Measurements from ENCODE around the gene HEXD.
A peak's percentile ranks its signal among the peaks of the same experiment; 100 is the strongest.

HEXD gene

GRCh38 chr17:82391496-82392066 is 26.6 kb upstream of the HEXD start:
- FAIRE-seq, result no peak
- TF ChIP-seq TAF1 (IDR thresholded peaks at IDR 0.05; ENCODE audit: borderline replicate concordance, low read depth, low read length) (no peak), POLR2A (IDR thresholded peaks at IDR 0.05; ENCODE audit: low read depth, low read length) (no peak), POLR2AphosphoS5 (IDR thresholded peaks at IDR 0.05; ENCODE audit: low read depth, low read length) (no peak)
- no peak for DNase-seq (ENCODE audit: insufficient read length)

- TF ChIP-seq POLR2AphosphoS5 (IDR thresholded peaks at IDR 0.05; ENCODE audit: low read depth, low read length) (no peak), TAF1 (IDR thresholded peaks at IDR 0.05; ENCODE audit: borderline replicate concordance, low read depth, low read length) (no peak), POLR2A (IDR thresholded peaks at IDR 0.05; ENCODE audit: low read depth, low read length) (no peak)
- DNase-seq (ENCODE audit: insufficient read length), result no peak
- FAIRE-seq, result no peak
These were observed 25.8 kb upstream of the HEXD start for GRCh38 chr17:82392209-82392920.

GRCh38 chr17:82392941-82393340 is 25.2 kb upstream of the HEXD start:
- FAIRE-seq, result no peak
- DNase-seq (ENCODE audit: insufficient read length), result no peak
- no peak for TF ChIP-seq POLR2A (IDR thresholded peaks at IDR 0.05; ENCODE audit: low read depth, low read length)
- TF ChIP-seq POLR2AphosphoS5 (IDR thresholded peaks at IDR 0.05; ENCODE audit: low read depth, low read length), result no peak
- TF ChIP-seq TAF1 (IDR thresholded peaks at IDR 0.05; ENCODE audit: borderline replicate concordance, low read depth, low read length), result no peak

GRCh38 chr17:82394278-82394677 is 23.9 kb upstream of the HEXD start:
- TF ChIP-seq POLR2A (IDR thresholded peaks at IDR 0.05; ENCODE audit: low read depth, low read length), result no peak
- no peak for TF ChIP-seq POLR2AphosphoS5 (IDR thresholded peaks at IDR 0.05; ENCODE audit: low read depth, low read length)
- no peak for TF ChIP-seq TAF1 (IDR thresholded peaks at IDR 0.05; ENCODE audit: borderline replicate concordance, low read depth, low read length)
- FAIRE-seq (no peak), DNase-seq (ENCODE audit: insufficient read length) (no peak)

GRCh38 chr17:82396601-82397435 is 21.3 kb upstream of the HEXD start:
- no peak for TF ChIP-seq POLR2AphosphoS5 (IDR thresholded peaks at IDR 0.05; ENCODE audit: low read depth, low read length)
- 0 out of 2 replicates have a peak, but pooled peaks have one; percentile 24 for TF ChIP-seq POLR2A (IDR thresholded peaks at IDR 0.05; ENCODE audit: low read depth, low read length)
- no peak for TF ChIP-seq TAF1 (IDR thresholded peaks at IDR 0.05; ENCODE audit: borderline replicate concordance, low read depth, low read length)
- DNase-seq (ENCODE audit: insufficient read length) (no peak), FAIRE-seq (no peak)

- no peak for DNase-seq (ENCODE audit: insufficient read length)
- FAIRE-seq, result no peak
- TF ChIP-seq TAF1 (IDR thresholded peaks at IDR 0.05; ENCODE audit: borderline replicate concordance, low read depth, low read length) (no peak), POLR2A (IDR thresholded peaks at IDR 0.05; ENCODE audit: low read depth, low read length) (no peak), POLR2AphosphoS5 (IDR thresholded peaks at IDR 0.05; ENCODE audit: low read depth, low read length) (no peak)
These were observed 20.5 kb upstream of the HEXD start for GRCh38 chr17:82397449-82398335.

- no peak for DNase-seq (ENCODE audit: insufficient read length)
These were observed 19.1 kb upstream of the HEXD start for GRCh38 chr17:82399041-82399441.

GRCh38 chr17:82399601-82400101 is 18.5 kb upstream of the HEXD start:
- TF ChIP-seq TAF1 (IDR thresholded peaks at IDR 0.05; ENCODE audit: borderline replicate concordance, low read depth, low read length) (no peak), POLR2AphosphoS5 (IDR thresholded peaks at IDR 0.05; ENCODE audit: low read depth, low read length) (no peak), POLR2A (IDR thresholded peaks at IDR 0.05; ENCODE audit: low read depth, low read length) (no peak)
- FAIRE-seq, result no peak
- no peak for DNase-seq (ENCODE audit: insufficient read length)

More at GRCh38 chr17:82399041-82399441, 19.1 kb upstream of the HEXD start:
- no peak for FAIRE-seq
- no peak for TF ChIP-seq POLR2A (IDR thresholded peaks at IDR 0.05; ENCODE audit: low read depth, low read length)
- TF ChIP-seq TAF1 (IDR thresholded peaks at IDR 0.05; ENCODE audit: borderline replicate concordance, low read depth, low read length), result no peak
- no peak for TF ChIP-seq POLR2AphosphoS5 (IDR thresholded peaks at IDR 0.05; ENCODE audit: low read depth, low read length)

- no peak for FAIRE-seq
- no peak for TF ChIP-seq POLR2AphosphoS5 (IDR thresholded peaks at IDR 0.05; ENCODE audit: low read depth, low read length)
- no peak for TF ChIP-seq POLR2A (IDR thresholded peaks at IDR 0.05; ENCODE audit: low read depth, low read length)
- TF ChIP-seq TAF1 (IDR thresholded peaks at IDR 0.05; ENCODE audit: borderline replicate concordance, low read depth, low read length), result no peak
- no peak for DNase-seq (ENCODE audit: insufficient read length)
These were observed 17.9 kb upstream of the HEXD start for GRCh38 chr17:82400206-82400605.

GRCh38 chr17:82400830-82401229 is 17.3 kb upstream of the HEXD start:
- FAIRE-seq, result peak; percentile 53
- peak; percentile 87 for DNase-seq (ENCODE audit: insufficient read length)
- TF ChIP-seq POLR2A (IDR thresholded peaks at IDR 0.05; ENCODE audit: low read depth, low read length) (no peak), POLR2AphosphoS5 (IDR thresholded peaks at IDR 0.05; ENCODE audit: low read depth, low read length) (no peak), TAF1 (IDR thresholded peaks at IDR 0.05; ENCODE audit: borderline replicate concordance, low read depth, low read length) (no peak)

All from GM12892 (cell line).